Astrocyte (in vitro differentiated cells and primary cell): ENCODE measurements around the gene PRPF4. TPM values are rescaled to one million over a fixed set of nuclear protein-coding genes. Genes with fewer than 3 reads are reported as not detected.

ENCODE experiments used
- DNase-seq: peaks from one replicate; pipeline ENCODE4 v3.0.0-alpha.2; 2010; ENCODE audit warnings: low read depth
- FAIRE-seq: peaks from 2 replicates; lab custom pipeline; 2011; peaks lifted over from hg19 to GRCh38; lab: Jason Lieb, UNC
- H2AFZ ChIP-seq: 2 replicates; pipeline ENCODE4 v1.6.0; 2012; ENCODE audit warnings: low read depth, low read length, inconsistent platforms
- H3K27ac ChIP-seq: 2 replicates; pipeline ENCODE4 v1.5.1; 2011; ENCODE audit warnings: low read depth, low read length, inconsistent platforms
- H3K27me3 ChIP-seq: 2 replicates; pipeline ENCODE4 v1.6.0; 2011; ENCODE audit warnings: low read length, inconsistent platforms; ENCODE audit not compliant: insufficient read depth
- H3K36me3 ChIP-seq: 2 replicates; pipeline ENCODE4 v1.5.1; 2011; ENCODE audit warnings: low read length, inconsistent platforms; ENCODE audit not compliant: insufficient read depth
- H3K4me1 ChIP-seq: 2 replicates; pipeline ENCODE4 v1.5.1; 2011; ENCODE audit warnings: low read length, inconsistent platforms; ENCODE audit not compliant: insufficient read depth
- H3K4me2 ChIP-seq: 2 replicates; pipeline ENCODE4 v1.6.0; 2012; ENCODE audit warnings: low read length, inconsistent platforms
- H3K4me3 ChIP-seq: 2 replicates; pipeline ENCODE4 v1.5.1; 2011; ENCODE audit warnings: low read depth, mild to moderate bottlenecking, low read length, inconsistent platforms; ENCODE audit not compliant: insufficient read depth
- H3K79me2 ChIP-seq: 2 replicates; pipeline ENCODE4 v1.6.0; 2012; ENCODE audit warnings: mild to moderate bottlenecking, low read length, inconsistent platforms; ENCODE audit not compliant: insufficient read depth
- H3K9ac ChIP-seq: 2 replicates; pipeline ENCODE4 v1.6.0; 2012; ENCODE audit warnings: mild to moderate bottlenecking, low read length, inconsistent platforms
- H3K9me3 ChIP-seq: 2 replicates; pipeline ENCODE4 v1.5.1; 2012; ENCODE audit warnings: low read depth, mild to moderate bottlenecking, low read length, inconsistent platforms; ENCODE audit not compliant: insufficient read depth
- H4K20me1 ChIP-seq: 2 replicates; pipeline ENCODE4 v1.6.0; 2012; ENCODE audit warnings: low read length, inconsistent platforms; ENCODE audit not compliant: insufficient read depth
- H3K27ac Mint-ChIP-seq: one replicate; pipeline ENCODE4 v1.8.0; 2021; ENCODE audit warnings: mild to moderate bottlenecking, mixed read lengths; ENCODE audit not compliant: unreplicated experiment
- H3K27me3 Mint-ChIP-seq: one replicate; pipeline ENCODE4 v1.8.0; 2021; ENCODE audit warnings: low read depth, mixed read lengths; ENCODE audit not compliant: unreplicated experiment
- H3K36me3 Mint-ChIP-seq: one replicate; pipeline ENCODE4 v1.8.0; 2021; ENCODE audit warnings: low read depth, mixed read lengths; ENCODE audit not compliant: unreplicated experiment
- H3K4me1 Mint-ChIP-seq: one replicate; pipeline ENCODE4 v1.8.0; 2021; ENCODE audit warnings: low read depth, mixed read lengths; ENCODE audit not compliant: unreplicated experiment
- H3K4me3 Mint-ChIP-seq: one replicate; pipeline ENCODE4 v1.8.0; 2021; ENCODE audit warnings: mild to moderate bottlenecking, moderate library complexity, mixed read lengths; ENCODE audit not compliant: unreplicated experiment
- H3K9me3 Mint-ChIP-seq: one replicate; pipeline ENCODE4 v1.8.0; 2021; ENCODE audit warnings: mild to moderate bottlenecking, mixed read lengths; ENCODE audit not compliant: unreplicated experiment
- CTCF ChIP-seq: IDR thresholded peaks from 2 replicates; pipeline ENCODE4 v1.5.1; 2011; ENCODE audit warnings: low read depth, mild to moderate bottlenecking, inconsistent platforms, low read length, moderate library complexity; ENCODE audit not compliant: insufficient read depth
- EZH2 ChIP-seq: IDR thresholded peaks from 2 replicates; pipeline ENCODE4 v1.6.1; 2012; ENCODE audit warnings: mild to moderate bottlenecking, low read length, inconsistent platforms; ENCODE audit not compliant: insufficient read depth
- total RNA-seq: library from RNA; stranded (reverse); gene quantifications from 2 replicates; pipeline ENCODE4 v1.2.1, GENCODE V29; 2021

Gene PRPF4
- total RNA-seq, 1 donor from 2014 or later = 33.4 TPM

- Histone ChIP-seq H3K4me2 (no peak overlapping the region), H3K36me3 (peaks cover 13% of the 10 kb centered on the region), H3K27me3 (no peaks in the 10 kb centered on the region), H3K9me3 (no peaks in the 10 kb centered on the region), H3K4me1 (no peaks in the 10 kb centered on the region), H3K4me3 (no peak overlapping the region), H2AFZ (no peak overlapping the region), H3K9ac (no peak overlapping the region), H4K20me1 (peaks cover 5% of the 10 kb centered on the region), H3K27ac (no peak overlapping the region), H3K79me2 (no peaks in the 10 kb centered on the region)
- no peak for FAIRE-seq
- H3K9me3 Mint-ChIP-seq = no peaks in the 10 kb centered on the region
- no peak for DNase-seq
- H3K27ac Mint-ChIP-seq = no peak overlapping the region
- H3K4me3 Mint-ChIP-seq = no peak overlapping the region
- H3K27me3 Mint-ChIP-seq = no peaks in the 10 kb centered on the region
- H3K4me1 Mint-ChIP-seq = no peaks in the 10 kb centered on the region
- H3K36me3 Mint-ChIP-seq = peaks cover 16% of the 10 kb centered on the region
- no peak for TF ChIP-seq CTCF
- TF ChIP-seq EZH2 = no peak
Measured at GRCh38 chr9:113257863-113258262, 17.6 kb upstream of the PRPF4 start.

- H3K4me1 Mint-ChIP-seq = no peaks in the 10 kb centered on the region
- H3K4me2 ChIP-seq = no peak overlapping the region
- no peak overlapping the region for H3K4me3 ChIP-seq
- H3K9me3 Mint-ChIP-seq = no peaks in the 10 kb centered on the region
- no peaks in the 10 kb centered on the region for H3K27me3 Mint-ChIP-seq
- no peaks in the 10 kb centered on the region for H3K4me1 ChIP-seq
- H3K4me3 Mint-ChIP-seq = no peak overlapping the region
- peaks cover 16% of the 10 kb centered on the region for H3K36me3 Mint-ChIP-seq
- H3K36me3 ChIP-seq = peaks cover 13% of the 10 kb centered on the region
- H3K27ac Mint-ChIP-seq = no peak overlapping the region
- H3K27me3 ChIP-seq = no peaks in the 10 kb centered on the region
- H3K9ac ChIP-seq = no peak overlapping the region
- FAIRE-seq (no peak), DNase-seq (no peak)
- TF ChIP-seq EZH2 = no peak
- TF ChIP-seq CTCF = no peak
- no peaks in the 10 kb centered on the region for H3K9me3 ChIP-seq
- no peaks in the 10 kb centered on the region for H3K79me2 ChIP-seq
- no peak overlapping the region for H2AFZ ChIP-seq
- peaks cover 5% of the 10 kb centered on the region for H4K20me1 ChIP-seq
- no peak overlapping the region for H3K27ac ChIP-seq
Measured at GRCh38 chr9:113258282-113258681, 17.2 kb upstream of the PRPF4 start.

- no peaks in the 10 kb centered on the region for H3K27me3 Mint-ChIP-seq
- no peak overlapping the region for H3K27ac Mint-ChIP-seq
- Histone ChIP-seq H3K9ac (no peak overlapping the region), H3K4me2 (no peak overlapping the region), H3K27ac (no peak overlapping the region), H3K36me3 (peaks cover 9% of the 10 kb centered on the region), H3K9me3 (no peaks in the 10 kb centered on the region), H4K20me1 (no peaks in the 10 kb centered on the region), H2AFZ (no peak overlapping the region), H3K79me2 (no peaks in the 10 kb centered on the region), H3K4me3 (no peak overlapping the region), H3K27me3 (no peaks in the 10 kb centered on the region), H3K4me1 (no peaks in the 10 kb centered on the region)
- H3K36me3 Mint-ChIP-seq = peaks cover 19% of the 10 kb centered on the region
- no peaks in the 10 kb centered on the region for H3K4me1 Mint-ChIP-seq
- DNase-seq = no peak
- H3K4me3 Mint-ChIP-seq = no peak overlapping the region
- H3K9me3 Mint-ChIP-seq = no peaks in the 10 kb centered on the region
- no peak for FAIRE-seq
- TF ChIP-seq CTCF (no peak), EZH2 (no peak)
Measured at GRCh38 chr9:113261917-113262671, 13.4 kb upstream of the PRPF4 start.
